Measurements from ENCODE around the gene LCLAT1. TPM values are rescaled to one million over a fixed set of nuclear protein-coding genes. Genes with fewer than 3 reads are reported as not detected.

Gene LCLAT1
- total RNA-seq, 1 donor from 2014 or later = 16.0 TPM

DNA sequence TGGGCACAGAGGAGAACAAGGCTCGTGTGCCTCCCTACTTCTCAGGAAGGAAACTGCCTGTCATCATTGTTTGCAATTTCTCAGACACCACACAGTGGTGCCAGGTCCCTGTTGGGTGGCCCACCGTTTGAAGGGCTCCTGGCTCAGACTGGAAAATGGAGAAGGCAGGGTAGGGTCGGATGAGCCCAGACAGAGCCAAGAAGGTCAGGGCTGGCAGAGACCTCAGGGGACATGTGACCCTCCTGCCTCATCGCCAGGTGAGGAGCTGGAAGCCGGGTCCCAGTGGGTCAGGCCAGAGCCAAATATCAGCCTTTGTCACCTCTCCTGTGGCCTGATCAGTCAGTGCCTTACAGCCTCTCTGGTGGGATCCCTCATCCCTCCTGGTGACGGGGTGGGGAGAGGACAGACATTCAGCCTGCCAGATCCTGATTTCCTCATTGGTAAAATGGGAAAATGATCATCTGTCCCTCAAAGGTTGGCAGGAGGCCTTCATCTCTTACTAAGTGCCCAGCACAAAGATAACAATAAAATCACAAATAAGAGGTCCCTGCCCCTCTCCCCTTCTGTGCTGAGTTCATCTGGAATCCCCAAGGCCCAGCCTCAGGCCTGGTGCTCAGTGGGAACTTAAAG, 242.6 kb downstream of the LCLAT1 start:
- TF ChIP-seq CTCF (IDR thresholded peaks at IDR 0.05; ENCODE audit: partially characterized antibody, unreplicated experiment) = no peak
- H3K27me3 Mint-ChIP-seq (ENCODE audit: unreplicated experiment) = peaks cover 3% of the 10 kb centered on the region
- H3K36me3 Mint-ChIP-seq (ENCODE audit: unreplicated experiment) = no peaks in the 10 kb centered on the region
- no peak for DNase-seq
- no peak overlapping the region for H3K27ac Mint-ChIP-seq (ENCODE audit: unreplicated experiment)
- H3K4me1 Mint-ChIP-seq (ENCODE audit: low read depth, unreplicated experiment) = peaks cover 9% of the 10 kb centered on the region
- peaks cover 1% of the 10 kb centered on the region for H3K9me3 Mint-ChIP-seq (ENCODE audit: unreplicated experiment)
- no peak overlapping the region for H3K4me3 Mint-ChIP-seq (ENCODE audit: unreplicated experiment)

DNA sequence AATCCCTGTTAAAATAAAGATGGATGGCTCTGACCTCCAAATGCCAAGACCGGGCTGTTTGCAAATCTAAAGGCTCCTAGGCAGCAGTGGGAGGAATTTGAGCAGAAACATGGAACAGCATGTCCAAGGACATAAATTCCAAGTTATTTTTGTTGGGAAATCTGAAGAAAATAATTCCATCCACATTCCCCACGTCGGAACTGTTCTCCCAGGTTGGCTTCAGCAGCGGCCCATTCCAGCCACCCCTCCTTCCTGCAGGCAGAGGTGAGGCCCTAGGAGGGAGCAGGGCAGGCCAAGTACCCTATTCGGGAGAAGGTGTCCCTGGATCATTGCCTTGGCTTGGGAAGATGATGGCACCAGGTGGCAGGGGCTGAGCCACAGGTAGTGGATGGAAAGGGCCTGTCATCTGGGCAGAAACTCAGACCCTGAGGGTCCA, 243.1 kb downstream of the LCLAT1 start:
- Mint-ChIP-seq H3K27me3 (ENCODE audit: unreplicated experiment) (peaks cover 3% of the 10 kb centered on the region), H3K27ac (ENCODE audit: unreplicated experiment) (no peak overlapping the region)

DNA sequence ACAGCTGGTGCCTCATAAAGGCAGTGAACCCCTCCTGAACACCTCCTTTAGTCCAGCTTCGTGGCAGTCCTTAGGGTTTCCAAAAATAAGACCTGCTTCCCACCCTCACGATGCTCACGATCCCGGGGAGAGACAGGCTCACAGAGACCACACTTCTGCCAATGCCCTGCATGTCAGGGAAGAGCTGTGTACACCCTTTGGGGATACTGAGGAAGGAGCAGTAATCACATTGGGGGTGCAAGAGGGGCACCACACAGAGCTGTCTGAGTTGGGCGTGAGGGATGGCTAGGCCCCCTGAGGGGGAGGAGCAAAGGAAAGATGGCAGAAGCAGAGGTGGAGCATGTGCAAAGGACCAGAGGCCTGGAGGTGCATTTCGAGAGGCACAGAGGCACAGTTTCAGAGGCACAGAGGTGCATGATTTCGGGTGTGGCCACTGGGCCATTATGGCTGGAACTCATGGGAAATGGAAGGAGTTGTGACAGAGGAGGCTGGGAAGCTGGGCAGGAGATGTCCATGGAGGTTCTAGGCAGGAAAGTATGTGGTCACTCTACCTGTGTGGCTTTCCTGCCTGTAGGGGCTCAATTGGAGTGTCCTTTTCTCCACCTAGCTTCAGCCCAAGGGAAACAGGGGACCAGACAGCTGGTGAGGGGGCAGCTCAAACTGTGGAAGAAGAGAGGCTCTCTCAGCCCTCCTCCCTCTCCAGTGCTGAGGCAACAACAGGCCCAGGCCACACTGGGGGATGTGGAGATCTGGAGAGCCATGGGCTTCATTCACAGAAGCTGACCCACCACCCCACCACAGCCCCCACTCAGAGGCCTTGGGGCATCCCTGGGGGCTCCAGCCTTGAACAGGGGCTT, 244.3 kb downstream of the LCLAT1 start:
- no peak overlapping the region for H3K4me3 Mint-ChIP-seq (ENCODE audit: unreplicated experiment)

More for the DNA sequence above, 243.1 kb downstream of the LCLAT1 start:
- H3K4me1 Mint-ChIP-seq (ENCODE audit: low read depth, unreplicated experiment) = peaks cover 9% of the 10 kb centered on the region
- no peaks in the 10 kb centered on the region for H3K36me3 Mint-ChIP-seq (ENCODE audit: unreplicated experiment)
- H3K4me3 Mint-ChIP-seq (ENCODE audit: unreplicated experiment) = no peak overlapping the region
- DNase-seq = no peak
- H3K9me3 Mint-ChIP-seq (ENCODE audit: unreplicated experiment) = peaks cover 1% of the 10 kb centered on the region
- TF ChIP-seq CTCF (IDR thresholded peaks at IDR 0.05; ENCODE audit: partially characterized antibody, unreplicated experiment) = no peak

GRCh38 chr2:30691948-30692828, 245.1 kb downstream of the LCLAT1 start:
- no peak for DNase-seq
- H3K27me3 Mint-ChIP-seq (ENCODE audit: unreplicated experiment) = peaks cover 3% of the 10 kb centered on the region
- H3K4me1 Mint-ChIP-seq (ENCODE audit: low read depth, unreplicated experiment) = peaks cover 12% of the 10 kb centered on the region
- H3K27ac Mint-ChIP-seq (ENCODE audit: unreplicated experiment) = no peak overlapping the region
- no peak overlapping the region for H3K4me3 Mint-ChIP-seq (ENCODE audit: unreplicated experiment)
- TF ChIP-seq CTCF (IDR thresholded peaks at IDR 0.05; ENCODE audit: partially characterized antibody, unreplicated experiment) = no peak
- H3K9me3 Mint-ChIP-seq (ENCODE audit: unreplicated experiment) = peaks cover 1% of the 10 kb centered on the region
- H3K36me3 Mint-ChIP-seq (ENCODE audit: unreplicated experiment) = no peaks in the 10 kb centered on the region

More for the DNA sequence above, 244.3 kb downstream of the LCLAT1 start:
- Mint-ChIP-seq H3K27ac (ENCODE audit: unreplicated experiment) (no peak overlapping the region), H3K36me3 (ENCODE audit: unreplicated experiment) (no peaks in the 10 kb centered on the region), H3K4me1 (ENCODE audit: low read depth, unreplicated experiment) (peaks cover 12% of the 10 kb centered on the region), H3K27me3 (ENCODE audit: unreplicated experiment) (peaks cover 3% of the 10 kb centered on the region), H3K9me3 (ENCODE audit: unreplicated experiment) (peaks cover 1% of the 10 kb centered on the region)
- no peak for DNase-seq
- no peak for TF ChIP-seq CTCF (IDR thresholded peaks at IDR 0.05; ENCODE audit: partially characterized antibody, unreplicated experiment)
